Neuron (in vitro differentiated cells): ENCODE results near the gene PIP5KL1.

Source experiments
- H2AFZ ChIP-seq: one replicate; pipeline ENCODE4 v1.6.1; 2013; ENCODE audit warnings: low read depth, mild to moderate bottlenecking, inconsistent platforms, low read length, moderate library complexity
- H3K27me3 ChIP-seq: one replicate; pipeline ENCODE4 v1.6.1; 2013; ENCODE audit warnings: low read length; ENCODE audit not compliant: insufficient read depth
- H3K36me3 ChIP-seq: one replicate; pipeline ENCODE4 v1.6.1; 2013; ENCODE audit warnings: low read length; ENCODE audit not compliant: insufficient read depth
- H3K4me1 ChIP-seq: one replicate; pipeline ENCODE4 v1.6.1; 2013; ENCODE audit warnings: low read length; ENCODE audit not compliant: insufficient read depth
- H3K4me3 ChIP-seq: 2 replicates; pipeline ENCODE4 v1.5.1; 2013; ENCODE audit warnings: mild to moderate bottlenecking, low read length, moderate library complexity
- H3K9me3 ChIP-seq: one replicate; pipeline ENCODE4 v1.6.1; 2013; ENCODE audit warnings: low read length

The PIP5KL1 gene

DNA sequence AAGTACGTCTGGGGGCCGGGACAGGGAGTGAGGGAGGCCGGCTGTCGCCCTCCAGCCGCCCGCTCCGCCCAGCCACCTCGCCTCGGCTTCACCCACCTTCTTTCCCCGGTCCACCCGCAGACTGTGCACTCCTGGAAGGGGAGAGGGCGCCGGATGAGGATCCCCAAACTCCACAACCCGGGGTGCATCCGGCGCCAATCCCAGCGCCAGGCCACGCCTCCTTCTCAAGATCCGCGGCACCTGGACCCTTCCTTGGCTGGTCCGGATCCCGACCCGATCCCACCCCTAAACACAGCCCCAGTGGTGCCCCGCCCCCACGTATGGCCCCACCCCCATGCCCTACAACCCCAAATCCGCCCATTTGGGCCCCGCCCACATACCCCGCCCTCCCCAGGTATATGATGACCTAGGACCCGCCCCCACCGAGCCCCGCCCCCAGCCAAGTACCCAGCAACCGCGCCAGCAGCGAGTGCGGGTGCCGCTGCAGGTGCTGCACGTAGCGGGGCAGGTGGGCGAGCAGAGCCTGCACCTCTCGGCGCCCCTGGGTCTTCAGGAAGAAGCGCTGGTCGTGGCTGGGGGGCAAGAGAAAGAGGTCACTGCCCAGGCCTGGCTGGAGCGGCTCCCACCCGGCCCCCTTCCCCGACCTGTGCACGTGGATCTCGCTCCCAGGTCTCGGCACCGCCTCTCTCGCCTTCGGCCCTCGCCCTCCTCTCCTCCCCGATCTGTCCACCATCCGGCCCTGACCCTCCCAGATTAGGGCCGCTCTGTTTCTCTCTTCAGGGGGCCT lies 3.2 kb downstream of the PIP5KL1 start:
- H2AFZ ChIP-seq, result no peak overlapping the region
- H3K9me3 ChIP-seq, result no peaks in the 10 kb centered on the region
- H3K4me1 ChIP-seq, result peaks cover 17% of the 10 kb centered on the region
- H3K27me3 ChIP-seq, result peaks cover 42% of the 10 kb centered on the region
- H3K4me3 ChIP-seq, result no peak overlapping the region
- no peaks in the 10 kb centered on the region for H3K36me3 ChIP-seq

DNA sequence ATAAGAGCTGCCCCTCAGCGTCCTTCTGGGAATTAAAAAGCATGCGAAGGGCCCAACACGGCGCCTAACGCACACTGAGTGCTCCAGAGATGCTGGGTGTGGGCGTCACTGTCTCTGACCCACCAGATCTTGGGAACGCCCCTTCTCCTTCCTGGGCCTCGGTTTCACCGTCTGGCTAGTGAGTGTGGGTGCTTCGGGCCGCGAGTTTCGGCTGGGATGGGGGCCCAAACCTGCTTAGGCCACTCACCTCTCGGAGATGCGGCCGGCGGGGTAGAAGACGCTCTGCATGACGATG lies 3.7 kb downstream of the PIP5KL1 start:
- Histone ChIP-seq H3K4me1 (peaks cover 17% of the 10 kb centered on the region), H3K27me3 (peaks cover 42% of the 10 kb centered on the region), H2AFZ (no peak overlapping the region), H3K4me3 (no peak overlapping the region), H3K36me3 (no peaks in the 10 kb centered on the region), H3K9me3 (no peaks in the 10 kb centered on the region)

DNA sequence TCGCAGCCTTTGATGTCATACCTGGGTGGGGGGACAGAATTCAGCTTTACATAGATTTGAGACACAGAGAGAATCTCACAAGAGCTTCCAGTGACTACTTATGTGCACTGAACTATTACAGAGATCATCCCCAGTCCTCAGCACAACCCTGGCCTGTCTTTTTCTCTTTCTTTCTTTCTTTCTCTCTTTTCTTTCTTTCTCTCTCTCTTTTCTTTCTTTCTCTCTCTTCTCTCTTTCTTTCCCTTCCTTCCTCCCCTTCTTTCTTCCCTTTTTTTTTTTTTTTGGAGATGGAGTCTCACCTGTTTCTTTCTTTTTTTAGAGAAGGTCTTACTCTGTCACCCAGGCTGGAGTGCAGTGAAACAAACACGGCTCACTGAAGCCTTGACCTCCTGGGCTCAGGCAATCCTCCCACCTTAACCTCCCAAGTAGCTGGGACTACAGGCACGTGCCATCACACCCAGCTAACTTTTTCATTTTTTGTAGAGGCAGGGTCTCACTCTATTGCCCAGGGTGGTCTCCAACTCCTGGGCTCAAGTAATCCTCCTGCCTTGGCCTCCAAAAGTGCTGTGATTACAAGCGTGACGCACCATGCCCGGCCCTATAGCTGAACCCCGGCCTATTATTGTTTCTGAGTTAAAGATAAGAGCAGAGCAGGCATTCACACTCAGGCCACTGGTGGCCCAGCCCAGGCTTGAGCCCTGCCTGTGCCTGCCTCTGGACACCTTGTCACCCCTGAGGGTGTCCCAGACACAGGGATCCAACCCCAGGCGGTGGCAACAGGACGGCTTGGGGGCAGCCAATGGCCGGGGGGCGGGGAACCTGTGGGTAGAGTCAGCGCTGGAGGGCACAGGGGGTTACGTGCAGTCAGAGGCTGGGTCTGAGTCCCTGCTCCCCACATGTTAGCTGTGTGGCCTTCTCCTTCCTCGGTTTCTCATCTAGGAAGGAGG lies 4.3 kb downstream of the PIP5KL1 start:
- no peak overlapping the region for H3K4me3 ChIP-seq
- H3K4me1 ChIP-seq, result peaks cover 13% of the 10 kb centered on the region
- H2AFZ ChIP-seq, result no peak overlapping the region
- H3K27me3 ChIP-seq, result peaks cover 42% of the 10 kb centered on the region
- no peaks in the 10 kb centered on the region for H3K9me3 ChIP-seq
- H3K36me3 ChIP-seq, result no peaks in the 10 kb centered on the region

DNA sequence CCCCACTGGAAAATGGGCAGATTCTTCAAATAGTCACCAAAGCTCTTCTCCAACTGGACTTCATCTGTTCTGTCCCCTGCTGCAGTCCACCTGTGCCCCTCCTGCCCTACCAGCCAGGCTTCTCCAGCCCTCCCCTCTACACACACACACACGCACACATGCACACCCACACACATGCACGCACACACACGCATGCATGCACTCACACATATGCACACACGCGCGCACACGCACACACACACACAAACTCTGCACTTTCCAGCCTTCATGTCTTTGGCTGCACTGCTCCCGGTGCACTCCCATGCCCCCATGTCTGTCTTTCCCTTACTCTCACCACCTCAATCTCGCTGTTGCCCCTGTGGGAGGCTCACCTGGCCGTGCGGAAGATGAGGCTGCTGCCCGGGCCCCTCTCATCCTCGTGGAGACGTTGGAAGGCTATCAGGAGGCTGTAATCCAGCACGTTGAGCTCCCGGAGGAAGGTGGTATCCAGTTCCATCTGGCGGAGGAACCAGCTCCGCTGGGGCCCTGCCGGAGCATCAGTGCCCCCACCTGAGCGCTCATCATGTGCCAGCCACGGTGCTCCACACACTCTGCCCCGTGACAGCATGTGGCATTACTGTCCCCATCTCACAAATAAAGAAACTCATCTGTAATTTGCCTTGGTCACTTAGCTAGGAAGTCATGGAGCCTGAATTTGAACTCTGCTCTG lies 5.7 kb downstream of the PIP5KL1 start:
- Histone ChIP-seq H3K4me3 (no peak overlapping the region), H3K27me3 (peaks cover 42% of the 10 kb centered on the region)

DNA sequence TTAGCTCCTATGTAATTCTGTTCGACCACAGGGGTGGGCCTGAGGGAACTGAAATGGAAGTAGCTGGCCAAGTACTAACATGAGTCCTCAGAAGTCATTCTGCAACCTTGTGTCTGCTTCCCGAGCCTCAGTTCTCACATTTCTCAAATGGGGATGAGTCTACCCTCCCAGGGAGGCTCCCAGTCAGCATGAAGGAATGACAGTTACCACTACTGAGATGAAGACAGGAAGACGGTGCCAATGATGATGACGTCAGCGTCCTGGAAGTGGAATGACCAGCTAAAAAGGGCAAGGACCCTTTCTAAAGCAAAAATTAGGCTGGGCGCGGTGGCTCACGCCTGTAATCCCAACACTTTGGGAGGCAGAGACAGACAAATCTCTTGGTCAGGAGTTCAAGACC lies 6.8 kb downstream of the PIP5KL1 start:
- H3K4me3 ChIP-seq, result no peak overlapping the region
- no peaks in the 10 kb centered on the region for H3K36me3 ChIP-seq
- no peaks in the 10 kb centered on the region for H3K9me3 ChIP-seq
- peaks cover 4% of the 10 kb centered on the region for H3K4me1 ChIP-seq
- peaks cover 38% of the 10 kb centered on the region for H3K27me3 ChIP-seq
- H2AFZ ChIP-seq, result no peak overlapping the region

More for the DNA sequence above, 5.7 kb downstream of the PIP5KL1 start:
- no peaks in the 10 kb centered on the region for H3K9me3 ChIP-seq
- no peaks in the 10 kb centered on the region for H3K36me3 ChIP-seq
- H2AFZ ChIP-seq, result no peak overlapping the region
- H3K4me1 ChIP-seq, result peaks cover 4% of the 10 kb centered on the region

DNA sequence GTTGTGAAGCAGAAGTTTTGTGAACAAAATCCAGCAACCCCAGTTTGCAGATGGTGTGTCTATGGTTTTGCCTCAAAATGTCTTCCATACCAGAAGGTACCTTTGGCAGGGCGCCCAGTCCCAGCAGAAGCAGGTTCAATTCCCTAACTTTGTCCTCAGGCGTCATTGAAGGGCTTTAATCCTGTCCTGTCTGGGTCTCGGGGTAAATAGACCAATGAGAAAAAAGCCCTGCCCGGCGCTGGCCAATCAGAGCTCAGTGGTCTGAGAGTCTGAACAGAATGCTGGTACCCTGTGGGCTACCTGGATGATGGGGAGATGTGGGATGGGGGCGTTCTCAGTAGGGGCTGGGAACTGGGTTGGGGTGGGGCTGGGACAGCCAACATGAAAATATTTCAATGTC lies 7.5 kb downstream of the PIP5KL1 start:
- peaks cover 7% of the 10 kb centered on the region for H3K4me1 ChIP-seq
- H3K36me3 ChIP-seq, result no peaks in the 10 kb centered on the region
- no peak overlapping the region for H3K4me3 ChIP-seq
- peaks cover 31% of the 10 kb centered on the region for H3K27me3 ChIP-seq
- H2AFZ ChIP-seq, result no peak overlapping the region
- H3K9me3 ChIP-seq, result no peaks in the 10 kb centered on the region

DNA sequence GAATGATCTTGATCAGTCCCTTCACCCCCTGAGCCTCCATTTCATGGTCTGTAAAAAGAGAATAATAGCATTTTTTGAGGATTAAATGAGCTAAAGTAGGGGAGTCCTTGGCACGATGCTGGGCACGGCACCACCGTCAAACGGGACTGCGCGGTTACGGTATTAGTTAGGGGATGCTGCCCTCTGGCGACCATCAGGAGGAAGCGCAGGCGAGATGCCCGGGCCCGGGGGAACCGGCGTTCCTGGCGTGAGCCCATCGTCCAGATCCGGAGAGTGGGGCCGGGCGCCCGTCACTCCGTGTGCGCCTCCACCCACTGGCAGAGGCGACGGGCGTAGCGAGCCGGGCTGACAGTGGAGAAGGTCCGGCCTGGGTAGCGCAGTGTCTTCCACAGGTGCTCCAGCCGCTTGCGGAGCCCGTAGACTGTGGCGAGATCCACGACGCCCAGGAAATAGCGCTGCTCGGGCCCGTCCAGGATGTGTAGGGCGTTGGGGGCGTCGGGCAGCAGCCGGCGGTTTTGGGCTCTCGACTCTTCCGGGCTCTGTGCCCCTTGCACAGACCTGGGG lies 8.9 kb downstream of the PIP5KL1 start:
- peaks cover 19% of the 10 kb centered on the region for H3K27me3 ChIP-seq
- no peaks in the 10 kb centered on the region for H3K36me3 ChIP-seq
- H3K4me3 ChIP-seq, result no peak overlapping the region
- H3K4me1 ChIP-seq, result peaks cover 5% of the 10 kb centered on the region
- no peaks in the 10 kb centered on the region for H3K9me3 ChIP-seq
- no peak overlapping the region for H2AFZ ChIP-seq

DNA sequence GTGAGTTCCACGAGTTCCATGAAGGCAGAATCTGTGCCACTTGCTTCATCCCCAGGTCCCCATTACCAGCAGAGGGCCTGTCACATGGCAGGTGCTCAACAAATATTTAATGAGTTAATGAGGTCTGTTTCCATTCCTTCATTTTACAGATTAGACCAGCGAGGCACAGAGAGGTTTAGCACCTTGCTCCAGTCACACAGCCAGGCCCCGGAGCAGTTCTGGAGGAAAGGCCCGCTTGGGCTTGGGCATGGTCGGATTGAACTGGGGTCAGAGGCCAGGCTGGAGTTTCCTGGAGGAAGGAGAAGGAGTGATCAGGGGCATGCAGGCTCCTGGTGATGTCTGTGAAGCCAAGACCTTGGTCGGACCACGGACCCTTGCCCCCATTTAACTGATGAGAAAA lies 9.8 kb downstream of the PIP5KL1 start:
- no peak overlapping the region for H3K4me3 ChIP-seq
- no peaks in the 10 kb centered on the region for H3K36me3 ChIP-seq
- H3K9me3 ChIP-seq, result no peaks in the 10 kb centered on the region
- H2AFZ ChIP-seq, result no peak overlapping the region
- peaks cover 13% of the 10 kb centered on the region for H3K4me1 ChIP-seq
- peaks cover 11% of the 10 kb centered on the region for H3K27me3 ChIP-seq

DNA sequence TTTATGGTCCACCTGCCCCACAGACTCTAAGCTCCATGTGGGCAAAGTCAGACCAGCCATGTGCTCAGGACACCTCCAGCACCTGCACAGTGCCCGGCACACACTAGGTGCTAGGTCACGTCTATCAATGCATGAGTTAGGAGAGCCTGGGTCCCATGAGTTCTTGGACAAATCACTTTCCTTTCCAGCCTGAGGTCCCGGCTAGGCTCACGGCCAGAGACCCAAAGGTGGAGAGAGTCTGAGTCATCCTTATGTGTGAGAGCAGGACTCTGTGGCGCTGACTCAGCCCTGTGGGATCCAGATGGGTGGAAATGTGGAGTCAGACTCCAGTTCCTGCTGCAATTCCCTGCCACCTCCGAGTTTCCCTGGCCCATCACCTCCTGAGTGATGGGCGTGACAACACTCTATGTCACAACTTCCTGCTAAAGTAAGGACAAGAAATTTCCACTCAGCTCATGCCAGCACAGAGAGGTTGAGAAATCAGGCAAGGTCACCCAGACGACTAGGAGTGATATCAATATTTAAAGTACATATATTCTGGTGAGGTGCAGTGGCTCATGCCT lies 11.2 kb downstream of the PIP5KL1 start:
- Histone ChIP-seq H3K4me3 (no peak overlapping the region), H3K9me3 (no peaks in the 10 kb centered on the region), H3K27me3 (peaks cover 2% of the 10 kb centered on the region), H3K36me3 (no peaks in the 10 kb centered on the region), H3K4me1 (peaks cover 13% of the 10 kb centered on the region), H2AFZ (no peak overlapping the region)

- no peak overlapping the region for H2AFZ ChIP-seq
- no peaks in the 10 kb centered on the region for H3K9me3 ChIP-seq
- no peak overlapping the region for H3K4me3 ChIP-seq
- no peaks in the 10 kb centered on the region for H3K36me3 ChIP-seq
- H3K27me3 ChIP-seq, result peaks cover 2% of the 10 kb centered on the region
- H3K4me1 ChIP-seq, result peaks cover 13% of the 10 kb centered on the region
Measured at GRCh38 chr9:127918183-127919107, 12.1 kb downstream of the PIP5KL1 start.

DNA sequence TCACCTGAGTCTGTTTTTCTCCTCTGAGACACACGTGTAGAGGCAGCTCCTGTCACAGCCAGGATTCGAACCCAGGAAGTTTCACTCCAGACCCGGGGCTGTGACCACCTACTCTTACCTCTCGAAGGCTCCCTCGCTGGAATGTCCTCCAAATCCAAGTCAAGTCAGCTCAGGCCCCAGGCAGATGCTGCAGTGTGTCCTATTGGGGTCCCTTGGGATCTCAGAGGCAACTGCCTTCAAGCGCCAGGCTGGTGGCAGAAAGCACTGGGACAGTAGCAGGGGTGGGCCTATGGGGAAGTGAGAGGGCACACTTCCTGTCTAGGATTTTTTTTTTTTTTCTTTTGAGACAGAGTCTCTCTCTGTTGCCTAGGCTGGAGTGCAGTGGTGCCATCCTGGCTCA lies 13.0 kb downstream of the PIP5KL1 start:
- Histone ChIP-seq H3K4me1 (peaks cover 13% of the 10 kb centered on the region), H3K4me3 (peak overlapping the region; percentile 51), H3K27me3 (no peaks in the 10 kb centered on the region), H2AFZ (no peak overlapping the region), H3K36me3 (no peaks in the 10 kb centered on the region), H3K9me3 (no peaks in the 10 kb centered on the region)
